A673 (cell line): Measurements from ENCODE around the gene ZDHHC11.
"Not testable (repeated sequence)": the region's sequence is repeated elsewhere in the genome, so short reads cannot be mapped to it uniquely, and the experiment has no call there.

Experiments used
- EZH2 ChIP-seq: fragments of 200-600 bp; sonication (generic); IDR thresholded peaks from 2 replicates; pipeline ENCODE4 v1.6.1; 2017; ENCODE audit warnings: borderline replicate concordance, low read depth, mild to moderate bottlenecking, mixed read lengths, antibody characterized with exemption, low read length; ENCODE audit not compliant: poor library complexity, severe bottlenecking
- TF ChIP-seq, protein P1 (sequence below): fragments of 300-800, 200-600 bp; sonication (generic); conservative IDR thresholded peaks from 2 replicates; pipeline ENCODE4 v1.5.1; 2017; ENCODE audit warnings: low read depth, mild to moderate bottlenecking, antibody characterized with exemption, low read length, moderate library complexity, mixed read lengths

DNA sequence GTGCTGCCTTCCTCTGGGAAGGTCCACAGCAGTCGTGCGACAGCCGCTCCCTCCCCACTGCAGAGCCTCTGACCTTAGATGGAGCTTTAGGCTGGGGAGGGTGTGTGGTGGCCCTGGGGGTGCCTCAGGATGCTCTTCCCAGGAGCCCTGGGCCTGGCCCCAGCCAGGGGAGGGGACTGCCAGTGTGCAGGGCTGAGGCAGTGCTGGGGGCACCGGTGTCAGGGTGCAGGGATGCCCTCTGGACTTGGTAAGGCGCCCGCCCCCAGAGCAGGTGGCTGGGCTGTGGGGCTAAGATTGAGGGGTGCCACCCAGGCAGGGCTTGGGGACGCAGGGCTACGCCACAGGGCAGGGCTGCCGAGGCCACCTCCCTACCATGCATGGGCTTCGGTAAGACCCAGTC is 80.2 kb downstream of the ZDHHC11 start:
- TF ChIP-seq EZH2: not testable (repeated sequence)
- TF ChIP-seq, protein P1, sequence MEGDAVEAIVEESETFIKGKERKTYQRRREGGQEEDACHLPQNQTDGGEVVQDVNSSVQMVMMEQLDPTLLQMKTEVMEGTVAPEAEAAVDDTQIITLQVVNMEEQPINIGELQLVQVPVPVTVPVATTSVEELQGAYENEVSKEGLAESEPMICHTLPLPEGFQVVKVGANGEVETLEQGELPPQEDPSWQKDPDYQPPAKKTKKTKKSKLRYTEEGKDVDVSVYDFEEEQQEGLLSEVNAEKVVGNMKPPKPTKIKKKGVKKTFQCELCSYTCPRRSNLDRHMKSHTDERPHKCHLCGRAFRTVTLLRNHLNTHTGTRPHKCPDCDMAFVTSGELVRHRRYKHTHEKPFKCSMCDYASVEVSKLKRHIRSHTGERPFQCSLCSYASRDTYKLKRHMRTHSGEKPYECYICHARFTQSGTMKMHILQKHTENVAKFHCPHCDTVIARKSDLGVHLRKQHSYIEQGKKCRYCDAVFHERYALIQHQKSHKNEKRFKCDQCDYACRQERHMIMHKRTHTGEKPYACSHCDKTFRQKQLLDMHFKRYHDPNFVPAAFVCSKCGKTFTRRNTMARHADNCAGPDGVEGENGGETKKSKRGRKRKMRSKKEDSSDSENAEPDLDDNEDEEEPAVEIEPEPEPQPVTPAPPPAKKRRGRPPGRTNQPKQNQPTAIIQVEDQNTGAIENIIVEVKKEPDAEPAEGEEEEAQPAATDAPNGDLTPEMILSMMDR: not testable (repeated sequence)
